Activated naive CD8-positive, alpha-beta T cell treated with anti-CD3 and anti-CD28 coated beads for 36 hours (primary cell): ENCODE results near the gene TPRG1. TPM values are rescaled to one million over a fixed set of nuclear protein-coding genes. Genes with fewer than 3 reads are reported as not detected.

ENCODE experiments used
- DNase-seq: peaks from one replicate; pipeline ENCODE4 v3.0.0; 2021
- H3K27ac Mint-ChIP-seq: one replicate; pipeline ENCODE4 v1.8.0; 2022; ENCODE audit warnings: mild to moderate bottlenecking, moderate library complexity, mixed read lengths
- H3K27me3 Mint-ChIP-seq: one replicate; pipeline ENCODE4 v1.8.0; 2022; ENCODE audit warnings: mild to moderate bottlenecking, mixed read lengths
- H3K36me3 Mint-ChIP-seq: one replicate; pipeline ENCODE4 v1.8.0; 2021; ENCODE audit warnings: mild to moderate bottlenecking, mixed read lengths
- H3K4me1 Mint-ChIP-seq: one replicate; pipeline ENCODE4 v1.8.0; 2021; ENCODE audit warnings: mixed read lengths
- H3K4me3 Mint-ChIP-seq: one replicate; pipeline ENCODE4 v1.8.0; 2022; ENCODE audit warnings: mild to moderate bottlenecking, moderate library complexity, mixed read lengths
- H3K9me3 Mint-ChIP-seq: one replicate; pipeline ENCODE4 v1.8.0; 2022; ENCODE audit warnings: mixed read lengths
- total RNA-seq, 2 experiments: library from RNA; stranded (reverse); gene quantifications; one replicate each; pipeline ENCODE4 v1.2.3, GENCODE V29; 2021

Gene TPRG1
- total RNA-seq, 2 experiments from 2014 or later: 1.1 TPM

DNA sequence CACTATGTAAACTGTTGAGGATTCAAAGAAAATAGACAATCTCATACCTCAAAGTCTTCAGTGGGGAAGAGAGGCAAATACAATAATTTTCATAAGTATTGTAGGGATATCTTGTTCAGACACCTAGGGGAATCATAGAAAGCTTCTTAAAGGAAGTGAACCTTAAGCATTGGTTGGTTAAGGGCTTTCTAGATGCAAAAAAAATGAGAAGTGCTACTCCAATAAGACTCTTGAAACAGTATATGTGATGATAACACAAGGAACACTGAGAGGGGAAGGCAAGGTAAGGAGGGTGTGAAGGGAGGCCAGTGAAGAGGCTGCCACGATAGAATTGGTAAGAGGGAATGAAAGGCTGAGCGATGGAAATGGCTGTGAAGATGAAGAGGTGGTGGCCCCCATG is 104.1 kb downstream of the TPRG1 start:
- no peak for DNase-seq
- Mint-ChIP-seq H3K4me3 (no peak overlapping the region), H3K4me1 (peaks cover 18% of the 10 kb centered on the region), H3K9me3 (peaks cover 3% of the 10 kb centered on the region), H3K27ac (no peak overlapping the region), H3K27me3 (no peaks in the 10 kb centered on the region), H3K36me3 (peaks cover 1% of the 10 kb centered on the region)

DNA sequence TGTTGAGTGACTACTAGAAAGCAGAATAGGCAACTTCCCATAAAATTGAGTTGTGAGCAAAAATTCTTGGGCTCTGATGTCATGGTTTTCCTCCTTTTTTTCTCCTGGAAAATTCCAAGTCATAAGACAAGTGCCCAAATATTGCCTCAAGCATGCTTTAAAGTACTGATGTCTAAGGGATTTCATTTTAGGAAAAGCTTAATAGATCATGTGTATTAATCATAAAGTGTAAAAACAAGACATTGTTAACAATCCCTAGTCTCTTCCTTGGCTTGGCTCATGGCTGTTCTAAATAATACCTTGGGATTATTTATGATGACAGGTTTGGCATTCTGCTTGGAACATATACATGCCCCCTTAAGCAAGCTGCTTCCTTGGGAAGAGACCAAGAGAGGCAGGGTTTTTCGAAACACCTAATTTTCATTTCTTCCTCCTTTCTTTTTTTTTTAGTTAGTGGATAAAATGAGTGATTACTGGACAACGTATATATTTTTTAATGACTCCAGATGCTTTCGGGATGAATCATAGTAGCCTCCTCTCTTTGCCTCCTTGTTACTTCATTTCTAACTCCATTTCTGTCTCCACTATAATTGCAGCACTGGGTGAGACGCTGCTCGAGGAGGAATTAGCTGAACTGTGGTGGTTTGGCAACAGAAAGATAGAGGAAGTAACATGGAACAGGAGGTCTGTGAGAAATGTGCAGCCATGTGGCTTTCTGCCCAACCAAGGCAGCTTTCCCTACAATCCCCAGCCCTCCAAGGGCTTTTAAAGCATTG is 104.9 kb downstream of the TPRG1 start:
- Mint-ChIP-seq H3K27me3 (no peaks in the 10 kb centered on the region), H3K4me3 (no peak overlapping the region), H3K9me3 (peaks cover 3% of the 10 kb centered on the region), H3K27ac (no peak overlapping the region), H3K36me3 (peaks cover 1% of the 10 kb centered on the region), H3K4me1 (peaks cover 18% of the 10 kb centered on the region)
- DNase-seq: no peak

- H3K4me1 Mint-ChIP-seq: peaks cover 14% of the 10 kb centered on the region
Measured at GRCh38 chr3:189277711-189278110, 105.9 kb downstream of the TPRG1 start.

DNA sequence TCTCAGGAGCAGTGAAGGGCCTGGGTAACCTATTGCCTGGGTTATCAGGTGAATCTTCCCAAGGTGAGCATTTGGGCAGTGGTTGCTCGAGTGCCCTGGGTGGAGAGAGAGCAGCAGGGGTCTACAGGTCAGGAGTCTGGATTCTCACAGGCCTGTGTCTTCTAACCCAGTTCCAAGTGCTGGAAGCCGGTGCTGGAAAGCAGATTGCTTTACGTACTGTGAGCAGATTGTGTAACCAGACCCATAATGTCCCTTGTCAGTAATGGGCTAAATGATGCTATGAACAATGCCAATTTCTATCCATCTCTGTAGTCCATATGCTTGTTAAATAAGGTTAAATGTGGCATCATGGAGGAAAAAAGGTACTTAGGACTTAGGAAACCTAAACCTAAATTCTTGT is 106.5 kb downstream of the TPRG1 start:
- H3K27ac Mint-ChIP-seq: no peak overlapping the region
- H3K27me3 Mint-ChIP-seq: no peaks in the 10 kb centered on the region
- no peak overlapping the region for H3K4me3 Mint-ChIP-seq
- peaks cover 1% of the 10 kb centered on the region for H3K36me3 Mint-ChIP-seq
- DNase-seq: no peak
- peaks cover 3% of the 10 kb centered on the region for H3K9me3 Mint-ChIP-seq
- peaks cover 13% of the 10 kb centered on the region for H3K4me1 Mint-ChIP-seq

More at GRCh38 chr3:189277711-189278110, 105.9 kb downstream of the TPRG1 start:
- Mint-ChIP-seq H3K27me3 (no peaks in the 10 kb centered on the region), H3K27ac (no peak overlapping the region), H3K9me3 (peaks cover 3% of the 10 kb centered on the region), H3K36me3 (peaks cover 1% of the 10 kb centered on the region), H3K4me3 (no peak overlapping the region)
- no peak for DNase-seq

DNA sequence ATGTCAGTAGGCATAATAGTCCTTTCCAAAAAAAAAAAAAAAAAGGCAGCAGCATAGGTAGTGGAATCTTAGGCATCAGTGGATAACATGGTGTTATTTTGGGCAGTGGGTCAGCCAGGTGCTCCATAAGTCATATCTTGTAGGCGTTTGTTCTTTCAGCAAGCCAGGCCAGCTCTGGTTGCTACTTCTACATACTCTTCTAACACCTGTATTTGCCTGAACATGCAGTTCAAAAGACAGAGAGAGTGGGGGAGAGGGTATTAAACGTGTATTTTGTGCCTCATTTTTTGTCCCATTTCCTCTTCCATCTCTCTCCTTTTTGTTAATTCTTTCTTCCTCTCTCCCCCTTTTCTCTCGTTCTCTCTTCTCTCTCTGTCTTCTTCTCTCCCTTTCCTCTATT is 110.4 kb downstream of the TPRG1 start:
- DNase-seq: no peak
- no peaks in the 10 kb centered on the region for H3K36me3 Mint-ChIP-seq
- no peak overlapping the region for H3K27ac Mint-ChIP-seq
- H3K27me3 Mint-ChIP-seq: no peaks in the 10 kb centered on the region
- peaks cover 19% of the 10 kb centered on the region for H3K4me1 Mint-ChIP-seq
- no peaks in the 10 kb centered on the region for H3K9me3 Mint-ChIP-seq
- no peak overlapping the region for H3K4me3 Mint-ChIP-seq

GRCh38 chr3:189282741-189283140 is 111.0 kb downstream of the TPRG1 start:
- H3K9me3 Mint-ChIP-seq: no peaks in the 10 kb centered on the region
- H3K27ac Mint-ChIP-seq: no peak overlapping the region
- no peaks in the 10 kb centered on the region for H3K27me3 Mint-ChIP-seq
- H3K36me3 Mint-ChIP-seq: no peaks in the 10 kb centered on the region
- no peak overlapping the region for H3K4me3 Mint-ChIP-seq
- H3K4me1 Mint-ChIP-seq: peaks cover 17% of the 10 kb centered on the region
- DNase-seq: no peak

DNA sequence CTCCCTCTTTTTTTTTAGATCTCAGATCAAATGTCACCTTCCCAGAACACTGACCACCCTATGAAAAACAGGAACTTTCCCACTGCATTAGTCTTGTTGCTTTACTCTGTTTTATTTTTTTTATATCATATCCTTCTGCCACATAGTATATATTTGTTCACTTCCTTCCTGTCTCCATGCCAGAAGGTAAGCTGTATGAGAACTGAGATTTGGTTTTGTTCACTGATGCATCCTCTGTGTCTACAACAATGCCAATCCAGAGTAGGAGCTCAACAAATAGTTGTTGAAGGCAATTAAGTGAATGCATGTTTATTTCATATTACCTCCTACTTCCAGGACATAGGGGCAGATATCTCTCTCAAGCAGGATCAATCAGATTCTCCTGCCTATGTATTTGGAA is 114.4 kb downstream of the TPRG1 start:
- Mint-ChIP-seq H3K9me3 (peaks cover 3% of the 10 kb centered on the region), H3K4me1 (peaks cover 30% of the 10 kb centered on the region), H3K27me3 (no peaks in the 10 kb centered on the region), H3K4me3 (no peak overlapping the region), H3K36me3 (peaks cover 3% of the 10 kb centered on the region), H3K27ac (no peak overlapping the region)
- no peak for DNase-seq

DNA sequence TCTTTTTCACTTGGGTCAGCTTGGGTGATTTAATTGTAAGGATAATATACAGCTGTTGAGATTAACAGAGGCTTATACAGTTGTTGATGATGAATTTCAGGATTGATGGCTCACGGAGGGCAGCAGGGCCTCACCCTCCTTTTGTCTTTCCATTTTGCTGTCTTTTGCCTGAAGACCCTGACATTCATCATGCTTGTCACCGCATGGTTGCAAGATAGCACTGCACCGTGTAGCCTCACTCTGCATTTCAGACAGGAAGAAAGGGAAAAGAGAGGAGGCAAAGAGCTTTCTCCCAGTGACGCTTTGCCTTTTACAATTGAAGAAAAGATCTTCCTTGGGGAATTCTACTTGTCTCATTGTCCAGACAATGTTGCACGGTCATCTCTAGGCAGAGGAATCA is 115.1 kb downstream of the TPRG1 start:
- peaks cover 3% of the 10 kb centered on the region for H3K36me3 Mint-ChIP-seq
- no peaks in the 10 kb centered on the region for H3K27me3 Mint-ChIP-seq
- no peak for DNase-seq
- H3K4me3 Mint-ChIP-seq: no peak overlapping the region
- no peak overlapping the region for H3K27ac Mint-ChIP-seq
- peaks cover 3% of the 10 kb centered on the region for H3K9me3 Mint-ChIP-seq
- H3K4me1 Mint-ChIP-seq: peaks cover 30% of the 10 kb centered on the region

DNA sequence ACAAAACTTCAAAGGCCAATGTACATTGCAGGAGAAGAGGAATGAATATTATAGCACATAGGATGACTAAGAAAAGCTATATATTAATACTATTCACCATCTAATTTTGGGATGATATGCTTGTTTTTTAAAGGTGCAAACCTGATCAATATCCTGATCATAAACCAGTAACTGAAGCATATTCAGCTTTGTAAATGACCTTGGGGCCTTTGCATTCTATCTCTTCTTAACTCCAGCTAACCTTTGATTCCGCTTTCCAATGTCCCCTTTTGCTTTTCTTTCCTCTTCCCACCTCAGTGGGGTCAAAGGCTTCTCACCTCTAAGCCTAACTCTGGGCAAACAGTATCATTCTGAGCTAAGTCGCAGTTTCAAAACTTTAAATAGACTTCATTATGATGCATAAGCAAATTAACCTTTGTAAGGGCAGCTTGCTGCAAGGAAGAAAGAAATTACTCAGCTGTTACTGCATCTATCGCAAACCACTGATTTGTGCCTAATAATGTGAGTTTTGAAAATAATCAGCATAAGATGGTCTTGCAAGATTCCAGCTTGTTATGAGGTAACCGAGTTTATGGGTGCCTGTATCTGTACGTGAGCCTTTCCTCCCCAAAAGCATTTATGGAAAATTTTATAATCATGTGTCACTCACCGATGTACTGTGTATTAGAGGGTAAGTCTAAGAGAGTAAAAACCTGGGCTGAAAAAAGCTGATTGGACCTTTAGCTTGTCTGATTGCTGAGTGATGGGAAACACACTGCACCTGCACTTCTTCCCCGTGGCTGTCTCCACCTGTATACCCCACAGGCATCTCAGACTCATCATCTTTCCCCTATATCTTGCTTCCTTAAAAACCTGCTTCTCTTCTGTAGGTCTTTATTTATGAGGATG is 116.8 kb downstream of the TPRG1 start:
- peak overlapping the region; percentile 16 for H3K27ac Mint-ChIP-seq
- H3K36me3 Mint-ChIP-seq: peaks cover 3% of the 10 kb centered on the region
- H3K9me3 Mint-ChIP-seq: peaks cover 3% of the 10 kb centered on the region
- DNase-seq: no peak
- H3K4me3 Mint-ChIP-seq: no peak overlapping the region
- no peaks in the 10 kb centered on the region for H3K27me3 Mint-ChIP-seq
- H3K4me1 Mint-ChIP-seq: peaks cover 30% of the 10 kb centered on the region

GRCh38 chr3:189289251-189289650 is 117.5 kb downstream of the TPRG1 start:
- DNase-seq: no peak
- peaks cover 3% of the 10 kb centered on the region for H3K36me3 Mint-ChIP-seq
- H3K4me1 Mint-ChIP-seq: peaks cover 30% of the 10 kb centered on the region
- peaks cover 3% of the 10 kb centered on the region for H3K9me3 Mint-ChIP-seq
- H3K4me3 Mint-ChIP-seq: no peak overlapping the region
- no peaks in the 10 kb centered on the region for H3K27me3 Mint-ChIP-seq
- H3K27ac Mint-ChIP-seq: peak overlapping the region; percentile 1

DNA sequence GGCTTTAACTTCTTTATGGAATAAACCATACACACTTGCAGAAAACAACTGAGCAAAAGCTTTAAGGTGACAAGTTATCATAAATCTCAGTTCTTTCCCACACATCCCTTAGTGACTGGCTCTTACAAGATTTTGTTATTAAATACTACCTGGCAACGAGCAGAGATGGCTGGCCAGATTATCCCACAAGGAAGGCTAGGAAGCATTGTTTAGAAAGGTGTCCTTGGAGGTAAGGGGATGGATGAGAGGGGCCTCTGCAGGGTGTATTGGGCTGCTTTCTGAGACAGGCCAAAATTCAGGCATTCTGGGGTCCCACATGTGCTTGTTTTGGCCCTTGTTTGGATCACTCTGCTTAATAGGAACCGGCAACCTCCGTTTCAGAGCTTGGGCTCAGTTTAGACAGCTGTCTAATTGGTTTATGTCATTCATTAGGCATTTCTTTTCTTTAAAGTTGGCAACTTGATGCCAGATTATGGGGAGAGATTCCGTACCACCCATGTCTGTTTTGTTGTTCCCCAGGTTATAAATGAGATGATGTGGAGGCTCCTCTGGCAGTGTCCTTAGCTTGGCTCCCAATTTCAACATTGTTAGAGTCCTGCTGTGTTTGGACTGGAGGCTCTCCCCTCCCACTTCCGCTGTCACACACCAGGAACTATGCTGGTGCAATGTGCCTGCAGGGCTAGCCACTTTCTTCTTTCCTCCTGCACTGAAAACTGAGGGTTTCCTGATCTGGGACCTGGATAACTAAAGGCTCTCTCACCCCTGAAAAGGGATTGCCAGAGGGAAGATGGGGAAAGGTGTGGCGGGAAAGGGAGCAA is 121.1 kb downstream of the TPRG1 start:
- Mint-ChIP-seq H3K27ac (no peak overlapping the region), H3K36me3 (peaks cover 3% of the 10 kb centered on the region), H3K4me3 (no peak overlapping the region), H3K9me3 (peaks cover 3% of the 10 kb centered on the region), H3K27me3 (no peaks in the 10 kb centered on the region), H3K4me1 (peaks cover 17% of the 10 kb centered on the region)
- no peak for DNase-seq

DNA sequence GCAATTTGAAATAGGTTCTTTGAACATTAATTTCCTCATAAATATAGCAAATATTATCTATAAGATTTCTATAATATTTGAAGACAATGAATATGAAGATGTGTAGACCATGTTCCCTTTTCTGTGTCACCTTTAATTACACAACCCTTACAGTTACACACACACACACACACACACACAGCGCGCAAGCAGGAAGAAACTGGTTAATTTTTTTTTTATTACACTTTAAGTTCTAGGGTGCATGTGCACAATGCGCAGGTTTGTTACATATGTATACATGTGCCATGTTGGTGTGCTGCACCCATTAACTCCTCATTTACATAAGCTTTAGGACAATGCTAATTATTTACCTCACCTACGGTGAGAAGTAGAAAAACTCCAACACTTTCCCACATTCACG is 122.9 kb downstream of the TPRG1 start:
- DNase-seq: no peak
- H3K27me3 Mint-ChIP-seq: no peaks in the 10 kb centered on the region
- H3K4me1 Mint-ChIP-seq: peaks cover 15% of the 10 kb centered on the region
- no peak overlapping the region for H3K27ac Mint-ChIP-seq
- peaks cover 3% of the 10 kb centered on the region for H3K9me3 Mint-ChIP-seq
- peaks cover 3% of the 10 kb centered on the region for H3K36me3 Mint-ChIP-seq
- H3K4me3 Mint-ChIP-seq: no peak overlapping the region

DNA sequence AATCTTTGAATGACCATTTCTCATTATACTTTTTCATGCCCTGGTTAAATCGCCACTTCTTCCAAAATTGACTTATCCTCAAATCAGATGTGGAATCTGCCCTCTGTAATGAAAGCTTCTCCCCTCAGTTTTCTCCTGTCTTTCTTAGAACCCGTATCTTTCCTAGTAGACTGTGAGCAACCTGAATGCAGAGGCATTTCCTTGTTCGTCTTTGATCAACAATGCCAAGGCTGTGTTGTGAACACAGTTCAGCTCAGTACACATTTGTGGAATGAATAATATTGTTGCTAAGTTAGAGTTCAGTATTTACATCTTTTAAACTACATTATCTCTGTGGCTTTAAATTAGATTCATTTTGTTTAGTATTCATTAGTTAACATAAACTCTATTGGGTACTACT is 123.3 kb downstream of the TPRG1 start:
- H3K36me3 Mint-ChIP-seq: peaks cover 3% of the 10 kb centered on the region
- H3K4me3 Mint-ChIP-seq: no peak overlapping the region
- peaks cover 18% of the 10 kb centered on the region for H3K4me1 Mint-ChIP-seq
- DNase-seq: no peak
- H3K9me3 Mint-ChIP-seq: peaks cover 3% of the 10 kb centered on the region
- H3K27ac Mint-ChIP-seq: no peak overlapping the region
- H3K27me3 Mint-ChIP-seq: no peaks in the 10 kb centered on the region

- no peaks in the 10 kb centered on the region for H3K27me3 Mint-ChIP-seq
- no peak overlapping the region for H3K27ac Mint-ChIP-seq
- H3K4me1 Mint-ChIP-seq: peaks cover 23% of the 10 kb centered on the region
- H3K9me3 Mint-ChIP-seq: no peaks in the 10 kb centered on the region
- no peaks in the 10 kb centered on the region for H3K36me3 Mint-ChIP-seq
- no peak for DNase-seq
- H3K4me3 Mint-ChIP-seq: no peak overlapping the region
Measured at GRCh38 chr3:189297932-189298331, 126.2 kb downstream of the TPRG1 start.
